ENCODE results near the gene PIK3AP1.

GRCh38 chr10:96693431-96693830 lies 26.9 kb downstream of the PIK3AP1 start:
- TF ChIP-seq CTCF (IDR thresholded peaks at IDR 0.05; ENCODE audit: low read depth, low read length, missing input control) = no peak
- no peak for TF ChIP-seq JUND (IDR thresholded peaks at IDR 0.05)
- no peak for TF ChIP-seq TAF1 (conservative IDR thresholded peaks at IDR 0.05)
- TF ChIP-seq GABPA (IDR thresholded peaks at IDR 0.05 in 1 of 2, conservative IDR thresholded peaks at IDR 0.05 in 1 of 2) = no peak
- TF ChIP-seq SP1 (IDR thresholded peaks at IDR 0.05) = no peak
- no peak for TF ChIP-seq RAD21 (IDR thresholded peaks at IDR 0.05)
- no peak for TF ChIP-seq YY1 (IDR thresholded peaks at IDR 0.05)
- TF ChIP-seq ZBTB33 (IDR thresholded peaks at IDR 0.05) = no peak
- no peak for TF ChIP-seq RXRA (IDR thresholded peaks at IDR 0.05)
- no peak for TF ChIP-seq HNF4G (IDR thresholded peaks at IDR 0.05)
- TF ChIP-seq MAX (IDR thresholded peaks at IDR 0.05) = no peak
- TF ChIP-seq FOXA1 (IDR thresholded peaks at IDR 0.05) = no peak
- no peak for TF ChIP-seq REST (IDR thresholded peaks at IDR 0.05)
